ENCODE measurements around the gene C16orf46.

DNA sequence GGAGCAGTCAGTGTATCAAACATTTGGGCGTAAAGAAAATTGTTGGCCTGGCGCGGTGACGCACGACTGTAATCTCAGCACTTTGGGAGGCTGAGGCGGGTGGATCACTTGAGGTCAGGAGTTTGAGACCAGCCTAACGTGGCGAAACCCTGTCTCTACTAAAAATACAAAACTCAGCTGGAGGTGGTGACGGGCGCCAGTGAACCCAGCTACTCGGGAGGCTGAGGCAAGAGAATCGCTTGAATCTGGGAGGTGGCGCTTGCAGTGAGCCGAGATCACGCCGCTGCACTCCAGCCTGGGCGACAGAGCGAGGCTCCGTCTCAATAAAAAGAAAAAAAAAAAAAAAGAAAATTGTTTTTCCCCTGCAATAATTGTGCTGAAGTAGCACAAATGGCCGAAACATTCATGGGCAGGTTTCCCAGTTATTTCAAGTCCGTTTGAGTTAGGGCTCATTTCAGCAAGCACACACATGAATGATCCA lies 17.8 kb upstream of the C16orf46 start:
- TF ChIP-seq, protein P1, sequence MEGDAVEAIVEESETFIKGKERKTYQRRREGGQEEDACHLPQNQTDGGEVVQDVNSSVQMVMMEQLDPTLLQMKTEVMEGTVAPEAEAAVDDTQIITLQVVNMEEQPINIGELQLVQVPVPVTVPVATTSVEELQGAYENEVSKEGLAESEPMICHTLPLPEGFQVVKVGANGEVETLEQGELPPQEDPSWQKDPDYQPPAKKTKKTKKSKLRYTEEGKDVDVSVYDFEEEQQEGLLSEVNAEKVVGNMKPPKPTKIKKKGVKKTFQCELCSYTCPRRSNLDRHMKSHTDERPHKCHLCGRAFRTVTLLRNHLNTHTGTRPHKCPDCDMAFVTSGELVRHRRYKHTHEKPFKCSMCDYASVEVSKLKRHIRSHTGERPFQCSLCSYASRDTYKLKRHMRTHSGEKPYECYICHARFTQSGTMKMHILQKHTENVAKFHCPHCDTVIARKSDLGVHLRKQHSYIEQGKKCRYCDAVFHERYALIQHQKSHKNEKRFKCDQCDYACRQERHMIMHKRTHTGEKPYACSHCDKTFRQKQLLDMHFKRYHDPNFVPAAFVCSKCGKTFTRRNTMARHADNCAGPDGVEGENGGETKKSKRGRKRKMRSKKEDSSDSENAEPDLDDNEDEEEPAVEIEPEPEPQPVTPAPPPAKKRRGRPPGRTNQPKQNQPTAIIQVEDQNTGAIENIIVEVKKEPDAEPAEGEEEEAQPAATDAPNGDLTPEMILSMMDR (IDR thresholded peaks at IDR 0.05; ENCODE audit: low read length), result no peak
- no peak for TF ChIP-seq EZH2 (IDR thresholded peaks at IDR 0.05; ENCODE audit: borderline replicate concordance, low read length)

Measured in OCI-LY1 (cell line).